Right forelimb (tissue), 1 donor: ENCODE results near the gene RPL39.
"Not testable (repeated sequence)": the region's sequence is repeated elsewhere in the genome, so short reads cannot be mapped to it uniquely, and the experiment has no call there.

ENCODE experiments used
- DNase-seq: peaks from one replicate; pipeline ENCODE4 v3.0.0-alpha.2; 2018

The RPL39 gene

GRCh38 chrX:119762718-119763117 is 28.7 kb downstream of the RPL39 start:
- DNase-seq = no peak

GRCh38 chrX:119760026-119760877 is 31.2 kb downstream of the RPL39 start:
- DNase-seq = no peak

- no peak for DNase-seq
Measured at GRCh38 chrX:119759248-119759766, 32.1 kb downstream of the RPL39 start.

GRCh38 chrX:119758731-119759247 is 32.6 kb downstream of the RPL39 start:
- DNase-seq = peak; percentile 48

- peak; percentile 58 for DNase-seq
Measured at GRCh38 chrX:119757979-119758730, 33.3 kb downstream of the RPL39 start, which contains the start of gene SOWAHD. Gene SOWAHD (plus strand): TSS chrX:119758588. CDS start chrX:119758668, 80 bp downstream.

GRCh38 chrX:119757646-119757978 is 33.8 kb downstream of the RPL39 start:
- no peak for DNase-seq

- no peak for DNase-seq
Measured at GRCh38 chrX:119756926-119757635, 34.3 kb downstream of the RPL39 start.

- no peak for DNase-seq
Measured at GRCh38 chrX:119755981-119756533, 35.4 kb downstream of the RPL39 start.

GRCh38 chrX:119753639-119754257 is 37.7 kb downstream of the RPL39 start:
- no peak for DNase-seq

GRCh38 chrX:119753001-119753400 is 38.4 kb downstream of the RPL39 start:
- no peak for DNase-seq

- DNase-seq = not testable (repeated sequence)
Measured at GRCh38 chrX:119750751-119751150, 40.7 kb downstream of the RPL39 start.

- DNase-seq = not testable (repeated sequence)
Measured at GRCh38 chrX:119750131-119750530, 41.3 kb downstream of the RPL39 start.

- no peak for DNase-seq
Measured at GRCh38 chrX:119745283-119745848, 46.1 kb downstream of the RPL39 start.

- DNase-seq = no peak
Measured at GRCh38 chrX:119738742-119739141, 52.7 kb downstream of the RPL39 start.
